Thyroid gland (tissue), 4 donors: ENCODE measurements around the gene AP2A2. TPM values are rescaled to one million over a fixed set of nuclear protein-coding genes. Genes with fewer than 3 reads are reported as not detected.

Experiments
- DNase-seq, 2 donors: peaks; one replicate each; pipeline ENCODE4 v3.0.0-alpha.2; 2019
- H3K27ac ChIP-seq, 3 donors: fragments of 200-600 bp; sonication (generic); 1 replicate in 2 of 3; 2 replicates in 1 of 3; pipeline ENCODE4 v1.5.1; 2016 to 2019; ENCODE audit warnings: mild to moderate bottlenecking in 1 of 3, moderate library complexity in 1 of 3
- H3K27me3 ChIP-seq: fragments of 200-600 bp; sonication (generic); one replicate; pipeline ENCODE4 v1.5.1; 2019
- H3K36me3 ChIP-seq, 2 donors: fragments of 200-600 bp; sonication (generic); one replicate each; pipeline ENCODE4 v1.5.1; 2016 to 2019
- H3K4me1 ChIP-seq, 2 donors: fragments of 200-600 bp; sonication (generic); one replicate each; pipeline ENCODE4 v1.5.1; 2017 to 2019
- H3K4me3 ChIP-seq, 3 donors: fragments of 200-600 bp; sonication (generic); replicated peaks in 1 of 3; 1 replicate in 2 of 3; 2 replicates in 1 of 3; pipeline ENCODE4 v1.5.1; 2016; ENCODE audit warnings: mild to moderate bottlenecking in 1 of 3
- H3K9me3 ChIP-seq: fragments of 200-600 bp; sonication (generic); one replicate; pipeline ENCODE4 v1.5.1; 2017
- CTCF ChIP-seq, 6 experiments: fragments of 200-600 bp in 3 of 6; fragments of 450-650 bp in 3 of 6; sonication (generic) in 3 of 6; IDR thresholded peaks; one replicate each; pipeline ENCODE4 v1.5.1; 2016 to 2019; ENCODE audit warnings: antibody characterized with exemption in 6 of 6, mild to moderate bottlenecking in 2 of 6, inconsistent platforms in 1 of 6, moderate library complexity in 1 of 6
- POLR2A ChIP-seq, 2 donors: fragments of 450-650 bp; IDR thresholded peaks; one replicate each; pipeline ENCODE4 v1.6.1; 2017; ENCODE audit warnings: antibody characterized with exemption in 2 of 2, mild to moderate bottlenecking in 2 of 2, moderate library complexity in 1 of 2
- WGBS, 2 donors: methylation state at CpG; one replicate each; pipeline ENCODE4 v1.1.5; 2017; 5-methylcytosine and 5-hydroxymethylcytosine counted together
- intact Hi-C: fragments of 100-400 bp; cut with DNase I; formaldehyde crosslinking; loops from one replicate; pipeline ENCODE4 v1.15.1; 2023
- total RNA-seq, 4 donors: library from RNA; depleted of rRNA; stranded (reverse); fragments of >200 nt; gene quantifications; one replicate each; pipeline ENCODE4 v1.2.3, GENCODE V29; 2016

AP2A2 gene
- total RNA-seq, 4 donors from 2014 or later = 37.2 to 67.3 (median 54.1) TPM

- Histone ChIP-seq H3K27ac (no peak within 1 kb of the TSS), H3K27me3 (no peaks in the 10 kb centered on the region), H3K4me3 (no peak within 1 kb of the TSS), H3K36me3 (no peaks in the 10 kb centered on the region), H3K9me3 (no peaks in the 10 kb centered on the region), H3K4me1 (no peaks in the 10 kb centered on the region)
- 63 to 83% methylated on average over 1 to 18 of the region's 42 CpGs for WGBS, 2 donors
- DNase-seq = no peak
- intact Hi-C loops = no loop called here
- TF ChIP-seq POLR2A (IDR thresholded peaks at IDR 0.05) (no peak), CTCF (IDR thresholded peaks at IDR 0.05) (no peak)
These were observed 110.7 kb downstream of the AP2A2 start, which contains the start of gene MUC6 for GRCh38 chr11:1036303-1036923. Gene MUC6 (minus strand): TSS chr11:1036718. CDS start chr11:1036655, 63 bp downstream.

GRCh38 chr11:1036931-1037330, 111.3 kb downstream of the AP2A2 start:
- H3K4me1 ChIP-seq = no peaks in the 10 kb centered on the region
- DNase-seq = no peak
- H3K27me3 ChIP-seq = no peaks in the 10 kb centered on the region
- H3K4me3 ChIP-seq = no peak overlapping the region
- no peak overlapping the region for H3K27ac ChIP-seq
- intact Hi-C loops = no loop called here
- no peaks in the 10 kb centered on the region for H3K36me3 ChIP-seq
- 74% methylated on average over 13 of the region's 13 CpGs; no CpG with 5 or more reads in 1 of the 2 donors for WGBS, 2 donors
- H3K9me3 ChIP-seq = no peaks in the 10 kb centered on the region
- no peak for TF ChIP-seq CTCF (IDR thresholded peaks at IDR 0.05)
- TF ChIP-seq POLR2A (IDR thresholded peaks at IDR 0.05) = no peak

- Histone ChIP-seq H3K4me3 (no peak overlapping the region), H3K4me1 (no peaks in the 10 kb centered on the region), H3K27ac (no peak overlapping the region), H3K9me3 (no peaks in the 10 kb centered on the region), H3K36me3 (no peaks in the 10 kb centered on the region), H3K27me3 (no peaks in the 10 kb centered on the region)
- no peak for DNase-seq
- intact Hi-C loops = no loop called here
- TF ChIP-seq CTCF (IDR thresholded peaks at IDR 0.05) = no peak
- no peak for TF ChIP-seq POLR2A (IDR thresholded peaks at IDR 0.05)
- 85 to 88% methylated on average over 11 to 18 of the region's 26 CpGs for WGBS, 2 donors
These were observed 111.9 kb downstream of the AP2A2 start for GRCh38 chr11:1037506-1038055.

- WGBS, 2 donors = 70 to 100% methylated on average over 1 to 5 of the region's 10 CpGs
- TF ChIP-seq POLR2A (IDR thresholded peaks at IDR 0.05) (no peak), CTCF (IDR thresholded peaks at IDR 0.05) (no peak)
- Histone ChIP-seq H3K4me1 (peaks cover 0 to 5% of the 10 kb centered on the region in 2 donors), H3K4me3 (no peak overlapping the region), H3K9me3 (no peaks in the 10 kb centered on the region), H3K36me3 (no peaks in the 10 kb centered on the region), H3K27ac (no peak overlapping the region), H3K27me3 (no peaks in the 10 kb centered on the region)
- DNase-seq = no peak
- intact Hi-C loops = no loop called here
These were observed 112.7 kb downstream of the AP2A2 start for GRCh38 chr11:1038361-1038760.

- Histone ChIP-seq H3K4me3 (no peak overlapping the region), H3K9me3 (no peaks in the 10 kb centered on the region), H3K36me3 (no peaks in the 10 kb centered on the region), H3K27me3 (no peaks in the 10 kb centered on the region), H3K4me1 (peaks cover 2 to 11% of the 10 kb centered on the region in 2 donors), H3K27ac (no peak overlapping the region)
- 91% methylated on average over 11 to 12 of the region's 12 CpGs for WGBS, 2 donors
- TF ChIP-seq POLR2A (IDR thresholded peaks at IDR 0.05) (no peak), CTCF (IDR thresholded peaks at IDR 0.05) (no peak)
- intact Hi-C loops = no loop called here
- DNase-seq = no peak
These were observed 113.3 kb downstream of the AP2A2 start for GRCh38 chr11:1038921-1039320.
